ENCODE data around the gene PARS2. TPM values are rescaled to one million over a fixed set of nuclear protein-coding genes. Genes with fewer than 3 reads are reported as not detected.

Gene PARS2
- total and polyA plus RNA-seq, 2 experiments from 2014 or later, result 5.9 to 13.6 TPM

DNA sequence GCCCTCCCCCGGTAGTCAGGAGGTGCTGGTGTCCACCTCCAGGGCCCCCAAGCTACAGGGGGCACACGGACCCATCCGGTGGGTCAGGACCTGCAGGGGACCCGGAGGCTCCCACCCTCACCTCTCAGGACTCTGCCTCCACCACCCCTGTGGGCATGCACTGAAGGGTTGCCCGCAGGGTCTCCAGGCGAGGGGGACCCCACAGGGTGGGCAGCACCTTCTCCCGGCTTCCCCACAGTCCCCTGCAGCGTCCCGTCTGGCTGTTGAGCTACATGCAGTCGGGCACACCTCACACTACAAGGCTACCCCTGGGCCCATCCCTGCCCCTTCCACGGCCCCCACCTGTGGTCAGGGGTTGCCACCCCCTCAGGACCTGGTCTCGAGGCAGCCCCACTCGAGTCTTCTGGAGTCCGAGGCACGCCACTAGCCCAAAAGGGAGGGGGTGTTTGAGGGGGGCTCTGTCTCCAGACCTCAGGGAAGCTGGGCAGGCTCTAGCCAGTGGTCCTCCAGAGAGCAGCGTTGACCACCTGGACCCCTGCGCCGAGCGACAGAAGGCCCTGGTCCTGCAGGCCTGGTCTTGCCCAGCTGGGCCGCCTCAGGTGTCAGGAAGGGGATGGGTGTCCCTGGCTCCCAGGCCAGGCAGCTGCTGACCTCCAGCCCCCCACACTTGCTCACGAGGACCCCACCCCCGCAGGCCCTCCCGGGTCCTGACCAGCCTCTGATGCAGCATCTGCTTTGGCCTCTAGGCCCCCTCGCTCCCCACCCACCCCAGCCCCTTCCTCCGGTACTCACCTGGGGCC is 9.6 kb downstream of the PARS2 start:
- Histone ChIP-seq H3K36me3 (ENCODE audit: insufficient read depth) (no peaks in the 10 kb centered on the region), H3K4me3 (no peak overlapping the region), H3K4me2 (no peak overlapping the region), H4K20me1 (replicated peaks; ENCODE audit: insufficient read depth) (no peaks in the 10 kb centered on the region), H2AFZ (no peak overlapping the region), H3F3A (replicated peaks; ENCODE audit: low read depth) (no peaks in the 10 kb centered on the region), H3K27ac (ENCODE audit: low read depth) (no peak overlapping the region), H3K9me2 (ENCODE audit: insufficient read depth) (no peaks in the 10 kb centered on the region), H3K27me3 (ENCODE audit: insufficient read depth) (no peaks in the 10 kb centered on the region), H3K79me2 (replicated peaks; ENCODE audit: insufficient read depth) (no peaks in the 10 kb centered on the region), H3K4me1 (ENCODE audit: insufficient read depth) (peaks cover 16% of the 10 kb centered on the region; the same call in 1 of the 2 replicates)
- TF ChIP-seq REST (IDR thresholded peaks at IDR 0.05; ENCODE audit: unreplicated experiment), result no peak
- no peak for TF ChIP-seq POLR2AphosphoS5 (IDR thresholded peaks at IDR 0.05; ENCODE audit: low read depth)
- no peak for TF ChIP-seq CREB1 (CRISPR knock-in tag; IDR thresholded peaks at IDR 0.05; ENCODE audit: low read depth)
- TF ChIP-seq EZH2 (IDR thresholded peaks at IDR 0.05; ENCODE audit: low read depth, unreplicated experiment), result no peak
- TF ChIP-seq ZNF331 (CRISPR knock-in tag; IDR thresholded peaks at IDR 0.05; ENCODE audit: low read depth), result no peak
- TF ChIP-seq, protein P1, sequence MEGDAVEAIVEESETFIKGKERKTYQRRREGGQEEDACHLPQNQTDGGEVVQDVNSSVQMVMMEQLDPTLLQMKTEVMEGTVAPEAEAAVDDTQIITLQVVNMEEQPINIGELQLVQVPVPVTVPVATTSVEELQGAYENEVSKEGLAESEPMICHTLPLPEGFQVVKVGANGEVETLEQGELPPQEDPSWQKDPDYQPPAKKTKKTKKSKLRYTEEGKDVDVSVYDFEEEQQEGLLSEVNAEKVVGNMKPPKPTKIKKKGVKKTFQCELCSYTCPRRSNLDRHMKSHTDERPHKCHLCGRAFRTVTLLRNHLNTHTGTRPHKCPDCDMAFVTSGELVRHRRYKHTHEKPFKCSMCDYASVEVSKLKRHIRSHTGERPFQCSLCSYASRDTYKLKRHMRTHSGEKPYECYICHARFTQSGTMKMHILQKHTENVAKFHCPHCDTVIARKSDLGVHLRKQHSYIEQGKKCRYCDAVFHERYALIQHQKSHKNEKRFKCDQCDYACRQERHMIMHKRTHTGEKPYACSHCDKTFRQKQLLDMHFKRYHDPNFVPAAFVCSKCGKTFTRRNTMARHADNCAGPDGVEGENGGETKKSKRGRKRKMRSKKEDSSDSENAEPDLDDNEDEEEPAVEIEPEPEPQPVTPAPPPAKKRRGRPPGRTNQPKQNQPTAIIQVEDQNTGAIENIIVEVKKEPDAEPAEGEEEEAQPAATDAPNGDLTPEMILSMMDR (conservative IDR thresholded peaks at IDR 0.05; ENCODE audit: low read depth in 2 of 2), result no peak
- no peak for TF ChIP-seq NANOG (IDR thresholded peaks at IDR 0.05; ENCODE audit: borderline replicate concordance)
- TF ChIP-seq STAT1 (IDR thresholded peaks at IDR 0.05; ENCODE audit: unreplicated experiment), result no peak
- TF ChIP-seq JUNB (IDR thresholded peaks at IDR 0.05; ENCODE audit: unreplicated experiment), result no peak
- TF ChIP-seq ZNF114 (CRISPR knock-in tag; IDR thresholded peaks at IDR 0.05), result no peak
- no peak for TF ChIP-seq ZNF462 (CRISPR knock-in tag; IDR thresholded peaks at IDR 0.05)
- no peak for TF ChIP-seq ETS1 (IDR thresholded peaks at IDR 0.05)
- TF ChIP-seq EZH2phosphoT487 (IDR thresholded peaks at IDR 0.05; ENCODE audit: unreplicated experiment), result no peak
- no peaks in the 10 kb centered on the region for H3K9me3 Mint-ChIP-seq
- H3K4me3 Mint-ChIP-seq, result no peak overlapping the region
- peaks cover 4% of the 10 kb centered on the region for H3K27me3 Mint-ChIP-seq (ENCODE audit: insufficient read depth, low read depth, poor library complexity)
- H3K27ac Mint-ChIP-seq, result peak overlapping the region; percentile 82; the same call in 1 of the 2 replicates
- ATAC-seq, result no peak; the same call in 2 of the 3 replicates
- DNase-seq (ENCODE audit: low spot score), result no peak
- peaks cover 15% of the 10 kb centered on the region for H3K4me1 Mint-ChIP-seq
- peaks cover 8% of the 10 kb centered on the region; the same call in 1 of the 3 replicates for H3K36me3 Mint-ChIP-seq (ENCODE audit: low read depth)

Data from GM23338 (cell line).